HEK293T (cell line): ENCODE results near the gene NCOA7.

Source experiments
- ARNT ChIP-seq: fragments of 450-650 bp; IDR thresholded peaks from 2 replicates; pipeline ENCODE4 v1.6.1; 2017; ENCODE audit warnings: mild to moderate bottlenecking
- BHLHE40 ChIP-seq: fragments of 450-650 bp; IDR thresholded peaks from 2 replicates; pipeline ENCODE4 v1.6.1; 2016; ENCODE audit warnings: mild to moderate bottlenecking, moderate library complexity, borderline replicate concordance
- ELF4 ChIP-seq: fragments of 450-650 bp; IDR thresholded peaks from 2 replicates; pipeline ENCODE4 v1.6.1; 2017; ENCODE audit warnings: antibody characterized with exemption
- FOXK2 ChIP-seq: fragments of 450-650 bp; IDR thresholded peaks from 2 replicates; pipeline ENCODE4 v1.6.1; 2016; ENCODE audit warnings: mild to moderate bottlenecking
- HDGF ChIP-seq: fragments of 450-650 bp; IDR thresholded peaks from 2 replicates; pipeline ENCODE4 v1.6.1; 2017; ENCODE audit warnings: antibody characterized with exemption, borderline replicate concordance
- SP1 ChIP-seq: fragments of 450-650 bp; IDR thresholded peaks from 2 replicates; pipeline ENCODE4 v1.6.1; 2017
- SUZ12 ChIP-seq: fragments of 450-650 bp; IDR thresholded peaks from 2 replicates; pipeline ENCODE4 v1.6.1; 2016; ENCODE audit warnings: mild to moderate bottlenecking
- TARDBP ChIP-seq: fragments of 450-650 bp; IDR thresholded peaks from 2 replicates; pipeline ENCODE4 v1.6.1; 2016
- ZNF384 ChIP-seq: fragments of 450-650 bp; IDR thresholded peaks from 2 replicates; pipeline ENCODE4 v1.6.1; 2016

DNA sequence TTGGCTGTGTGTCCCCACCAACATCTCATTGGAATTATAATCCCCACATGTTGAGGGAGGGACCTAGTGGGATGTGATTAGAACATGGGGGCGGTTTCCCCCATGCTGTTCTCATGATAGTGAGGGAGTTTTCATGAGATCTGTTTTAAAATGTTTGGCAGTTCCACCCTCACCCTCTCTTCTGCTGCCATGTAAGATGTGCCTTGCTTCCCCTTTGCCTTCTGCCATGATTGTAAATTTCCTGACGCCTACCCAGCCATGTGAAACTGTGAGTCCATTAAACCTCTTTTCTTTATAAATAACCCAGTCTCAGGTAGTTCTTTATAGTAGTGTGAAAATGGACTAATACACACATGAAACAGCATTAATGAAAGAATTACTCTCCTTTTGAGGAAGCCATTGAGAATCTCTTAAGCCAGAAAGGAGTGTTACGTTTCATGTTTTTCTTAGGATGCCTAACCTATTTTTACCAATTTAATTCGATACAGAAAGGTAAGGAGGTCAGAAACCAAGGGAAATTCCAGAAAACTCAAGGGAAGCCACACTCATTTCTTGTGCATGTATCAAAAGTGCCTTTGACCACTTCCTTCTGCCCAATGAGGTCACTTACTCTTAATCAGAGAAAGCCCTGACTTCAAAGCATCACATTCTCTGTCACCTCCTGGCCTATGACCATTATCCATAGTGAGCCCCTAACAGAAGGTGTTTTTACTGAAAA lies 141.1 kb downstream of the NCOA7 start:
- TF ChIP-seq BHLHE40 (no peak), SUZ12 (no peak), SP1 (no peak), ZNF384 (no peak), ELF4 (no peak), ARNT (no peak), HDGF (no peak), TARDBP (no peak), FOXK2 (no peak)
